Pancreas (tissue), 10 donors: Measurements from ENCODE around the gene FRMD4A. TPM values are rescaled to one million over a fixed set of nuclear protein-coding genes. Genes with fewer than 3 reads are reported as not detected.

Experiments
- ATAC-seq, 4 donors: fragments of 200-7000 bp; cut with Tn5 transposase; one replicate each; pipeline versions ENCODE4 v1.8.0 to v1.9.1; 2020; ENCODE audit warnings: mild to moderate bottlenecking in 4 of 4, moderate library complexity in 4 of 4
- DNase-seq, 6 donors: peaks; one replicate each; pipeline ENCODE4 v3.0.0-alpha.2; 2020
- FAIRE-seq: peaks from 2 replicates; lab custom pipeline; 2012; peaks lifted over from hg19 to GRCh38; lab: Jason Lieb, UNC
- H3K27ac ChIP-seq, 4 donors: fragments of 200-600 bp; sonication (generic); 1 replicate in 3 of 4; 2 replicates in 1 of 4; pipeline versions ENCODE4 v1.5.0 to v1.8.0; 2020
- H3K27me3 ChIP-seq, 4 donors: fragments of 200-600 bp; one replicate each; pipeline ENCODE4 v1.8.0; 2021
- H3K36me3 ChIP-seq, 3 donors: fragments of 200-600 bp; sonication (generic) in 1 of 3; one replicate each; pipeline versions ENCODE4 v1.5.0 to v1.8.0; 2020 to 2021
- H3K4me1 ChIP-seq, 3 donors: fragments of 200-600 bp; one replicate each; pipeline ENCODE4 v1.8.0; 2021
- H3K4me3 ChIP-seq, 4 donors: fragments of 200-600 bp; sonication (generic) in 2 of 4; one replicate each; pipeline versions ENCODE4 v1.5.0 to v1.8.0; 2020 to 2021
- H3K9me3 ChIP-seq, 4 donors: fragments of 200-600 bp; one replicate each; pipeline ENCODE4 v1.8.0; 2021
- CTCF ChIP-seq, 4 donors: fragments of 200-600 bp; sonication (generic) in 3 of 4; IDR thresholded peaks; one replicate each; pipeline versions ENCODE4 v1.5.0 to v1.8.0; 2021; ENCODE audit warnings: antibody characterized with exemption in 4 of 4
- WGBS, 2 donors: extraction: QIAGEN DNeasy Blood & Tissue Kit; methylation state at CpG; one replicate each; pipeline ENCODE4 v1.1.7; 2013; 5-methylcytosine and 5-hydroxymethylcytosine counted together
- intact Hi-C, 3 donors: fragments of 100-400 bp; cut with DNase I; formaldehyde crosslinking; loops; one replicate each; pipeline versions ENCODE4 v1.11.1 to v1.14.2; 2022
- polyA plus RNA-seq, 2 donors: library from polyadenylated mRNA; stranded (reverse); fragments of 200-250 nt; gene quantifications; one replicate each; pipeline ENCODE4 v1.2.3, GENCODE V29; 2013
- total RNA-seq, 6 donors: library from RNA; stranded (reverse); fragmentation: NEBNext Ultra II Directional in 4 of 6; extraction: Animal tissue kit (Norgen Biotek cat#: 25700) in 4 of 6; gene quantifications; one replicate each; pipeline versions ENCODE4 v1.2.1 to v1.2.4, GENCODE V29; 2021 to 2023
- donor health status: healthy with polysubstance abuse.
- donor health status: DM: no; HTN: no; CAD: no; lungs with moderate emphysema.
- donor health status: DM: no; HTN: no; CAD: no.
- donor health status: control.
- donor health status: control.
- donor health status: Bipolar disorder and iron deficiency.
- donor health status: DM: yes; HTN: yes; CAD: no.
- donor health status: DM: no; HTN: no; CAD: no.
- donor health status: DM: no; HTN: no; CAD: no.
- donor health status: DM: yes; HTN: yes; CAD: no.

The FRMD4A gene
- total and polyA plus RNA-seq, 8 donors = 13.5 to 27.5 (median 18.7) TPM

- 80 to 81% methylated on average over 10 of the region's 10 CpGs for WGBS, 2 donors
- TF ChIP-seq CTCF (IDR thresholded peaks at IDR 0.05) = no peak
- DNase-seq = no peak
- no peak overlapping the region for H3K27ac ChIP-seq
- no peaks in the 10 kb centered on the region for H3K4me1 ChIP-seq
- FAIRE-seq = no peak
- intact Hi-C loops = no loop called here
- H3K4me3 ChIP-seq = no peak overlapping the region
- ATAC-seq = no peak
- H3K9me3 ChIP-seq = no peaks in the 10 kb centered on the region
- H3K36me3 ChIP-seq = peaks cover 0 to 21% (median 7%) of the 10 kb centered on the region in 3 donors
- H3K27me3 ChIP-seq = no peaks in the 10 kb centered on the region
Observed at GRCh38 chr10:13690281-13690825, 640.4 kb downstream of the FRMD4A start.

- no peak for TF ChIP-seq CTCF (IDR thresholded peaks at IDR 0.05)
- WGBS, 2 donors = 67 to 69% methylated on average over 5 of the region's 5 CpGs
- ATAC-seq = peak in 2 of 4 donors; percentile 18 to 49
- Histone ChIP-seq H3K4me1 (peaks cover 0 to 7% (median 0%) of the 10 kb centered on the region in 3 donors), H3K27me3 (no peaks in the 10 kb centered on the region), H3K4me3 (no peak overlapping the region), H3K9me3 (no peaks in the 10 kb centered on the region), H3K36me3 (peaks cover 0 to 6% (median 0%) of the 10 kb centered on the region in 3 donors), H3K27ac (no peak overlapping the region)
- intact Hi-C loops = no loop called here
- no peak for DNase-seq
- no peak for FAIRE-seq
Observed at GRCh38 chr10:13686331-13686752, 644.4 kb downstream of the FRMD4A start.

- no peaks in the 10 kb centered on the region for H3K9me3 ChIP-seq
- H3K4me1 ChIP-seq = peaks cover 0 to 7% (median 0%) of the 10 kb centered on the region in 3 donors
- WGBS, 2 donors = 69 to 73% methylated on average over 5 of the region's 5 CpGs
- FAIRE-seq (no peak), DNase-seq (no peak), ATAC-seq (no peak)
- TF ChIP-seq CTCF (IDR thresholded peaks at IDR 0.05) = no peak
- H3K27me3 ChIP-seq = no peaks in the 10 kb centered on the region
- no peak overlapping the region for H3K4me3 ChIP-seq
- intact Hi-C loops = no loop called here
- H3K27ac ChIP-seq = no peak overlapping the region
- peaks cover 0 to 6% (median 0%) of the 10 kb centered on the region in 3 donors for H3K36me3 ChIP-seq
Observed at GRCh38 chr10:13685885-13686284, 644.8 kb downstream of the FRMD4A start.

GRCh38 chr10:13684806-13685482 lies 645.8 kb downstream of the FRMD4A start:
- 55 to 61% methylated on average over 6 of the region's 6 CpGs for WGBS, 2 donors
- TF ChIP-seq CTCF (IDR thresholded peaks at IDR 0.05) = no peak
- ATAC-seq = no peak
- Histone ChIP-seq H3K27me3 (no peaks in the 10 kb centered on the region), H3K4me1 (peaks cover 0 to 7% (median 0%) of the 10 kb centered on the region in 3 donors), H3K27ac (peak overlapping the region in 1 of 4 donors; percentile 0), H3K9me3 (no peaks in the 10 kb centered on the region), H3K4me3 (no peak overlapping the region), H3K36me3 (peaks cover 0 to 6% (median 0%) of the 10 kb centered on the region in 3 donors)
- intact Hi-C loops = no loop called here
- DNase-seq = no peak
- no peak for FAIRE-seq
